Measurements from ENCODE around the gene TBC1D1.
A peak's percentile ranks its signal among the peaks of the same experiment; 100 is the strongest.

Gene TBC1D1

DNA sequence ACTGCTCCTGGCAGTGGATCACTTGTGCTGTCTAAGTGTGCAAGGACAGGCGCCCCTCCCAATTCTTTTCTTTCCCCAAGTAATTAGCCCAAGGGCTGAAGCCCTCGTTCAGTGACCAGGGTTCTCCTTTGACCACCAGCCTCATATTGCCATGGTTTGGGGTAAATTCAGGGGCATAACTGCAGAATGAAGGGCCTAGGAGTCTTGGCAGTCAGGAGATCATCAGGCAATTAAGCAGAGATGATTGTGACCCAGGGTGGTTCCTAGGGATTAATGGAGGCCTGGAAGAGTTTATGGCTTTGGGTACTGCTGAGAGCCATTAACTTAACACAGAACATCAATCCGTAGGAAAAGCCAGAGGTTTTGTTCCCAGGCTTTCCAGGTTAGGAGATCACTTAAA is 240.0 kb downstream of the TBC1D1 start:
- DNase-seq = no peak

DNA sequence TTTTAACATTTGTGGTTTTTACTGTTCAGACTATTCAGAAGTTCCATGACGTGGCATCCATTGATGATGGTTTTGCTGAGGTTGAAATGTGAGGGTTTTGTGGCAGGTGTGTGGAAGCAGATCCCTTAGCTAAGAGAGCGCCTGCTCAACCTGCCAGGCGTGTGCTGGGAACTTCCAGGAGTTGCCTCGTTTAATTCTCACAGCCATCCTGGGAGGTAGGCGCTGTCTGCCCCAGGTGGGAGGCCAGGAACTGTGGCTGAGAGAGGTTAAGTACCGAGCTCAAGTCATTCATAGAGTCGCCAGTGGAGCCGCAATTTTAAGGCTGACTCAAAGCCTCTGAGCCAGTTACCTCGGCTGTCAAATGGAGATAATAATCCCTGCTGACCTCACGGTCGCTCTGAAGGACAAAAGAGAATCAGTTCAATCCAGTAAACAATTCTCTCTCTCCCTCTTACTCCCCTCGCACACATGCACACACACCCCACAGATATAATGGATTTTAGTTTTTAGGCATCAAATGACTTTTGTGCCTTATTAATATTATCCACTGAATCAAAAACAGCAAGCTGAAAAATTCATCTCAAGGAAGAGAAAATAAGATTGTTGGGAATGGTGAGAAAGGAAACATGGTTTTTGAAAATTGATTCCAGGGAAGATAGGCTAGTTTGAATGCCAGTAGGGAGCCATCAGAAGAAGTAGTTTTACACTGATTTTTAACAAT is 240.6 kb downstream of the TBC1D1 start:
- no peak for DNase-seq

GRCh38 chr4:38132107-38132673 is 241.3 kb downstream of the TBC1D1 start:
- peak; percentile 85 to 92 for DNase-seq

DNA sequence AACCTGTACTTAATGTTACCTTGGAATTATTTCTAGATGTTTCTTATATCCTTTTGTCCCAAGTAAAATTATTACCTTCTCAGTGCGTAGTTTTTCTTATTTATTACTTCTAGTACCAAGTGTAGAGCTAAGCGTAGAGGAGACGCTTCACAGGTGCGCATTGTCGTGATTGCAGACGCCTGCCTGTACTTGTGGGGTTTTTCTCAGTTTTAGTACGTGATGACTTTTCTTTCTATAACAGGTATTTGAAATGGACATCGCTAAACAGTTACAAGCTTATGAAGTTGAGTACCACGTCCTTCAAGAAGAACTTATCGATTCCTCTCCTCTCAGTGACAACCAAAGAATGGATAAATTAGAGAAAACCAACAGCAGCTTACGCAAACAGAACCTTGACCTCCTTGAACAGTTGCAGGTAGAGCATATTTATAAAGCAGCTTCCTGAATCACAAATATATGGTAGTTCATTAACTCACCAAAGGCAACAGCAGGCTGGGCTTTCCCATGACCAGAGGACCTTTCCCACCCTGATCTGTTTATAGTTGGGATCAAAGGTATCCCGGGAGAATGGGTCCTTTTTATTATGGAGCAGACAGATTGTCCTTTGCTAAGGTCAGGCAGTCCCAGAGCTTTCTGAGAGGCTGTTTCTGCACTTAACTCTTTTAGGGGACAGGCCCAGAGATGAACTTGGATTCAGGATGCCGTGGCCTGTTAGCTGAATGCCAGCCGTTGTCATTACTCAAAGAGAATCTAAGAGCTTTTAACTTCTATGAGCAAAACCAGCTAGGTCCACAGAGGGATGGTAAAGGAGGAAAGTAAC is 242.2 kb downstream of the TBC1D1 start:
- DNase-seq = no peak

- no peak for DNase-seq
Measured at GRCh38 chr4:38133711-38134480, 243.0 kb downstream of the TBC1D1 start.

DNA sequence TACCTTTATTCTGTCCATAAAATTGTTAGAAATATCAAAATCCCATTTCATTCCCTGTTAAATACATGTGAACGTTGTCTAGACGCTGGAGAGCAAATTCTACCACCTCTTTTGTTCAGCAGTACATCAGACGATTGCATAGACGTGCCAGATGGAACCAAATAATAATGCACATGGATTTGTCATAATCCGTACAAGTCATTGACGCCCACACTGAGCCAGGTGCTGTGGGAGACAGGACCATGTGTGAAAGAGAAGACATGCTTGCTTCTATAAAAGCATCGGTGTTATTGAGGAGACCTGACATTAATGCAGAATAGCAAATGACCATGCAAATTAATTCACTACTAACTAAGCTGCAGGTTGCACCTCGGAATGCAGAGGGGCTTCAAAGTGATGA is 244.3 kb downstream of the TBC1D1 start:
- no peak for DNase-seq

DNA sequence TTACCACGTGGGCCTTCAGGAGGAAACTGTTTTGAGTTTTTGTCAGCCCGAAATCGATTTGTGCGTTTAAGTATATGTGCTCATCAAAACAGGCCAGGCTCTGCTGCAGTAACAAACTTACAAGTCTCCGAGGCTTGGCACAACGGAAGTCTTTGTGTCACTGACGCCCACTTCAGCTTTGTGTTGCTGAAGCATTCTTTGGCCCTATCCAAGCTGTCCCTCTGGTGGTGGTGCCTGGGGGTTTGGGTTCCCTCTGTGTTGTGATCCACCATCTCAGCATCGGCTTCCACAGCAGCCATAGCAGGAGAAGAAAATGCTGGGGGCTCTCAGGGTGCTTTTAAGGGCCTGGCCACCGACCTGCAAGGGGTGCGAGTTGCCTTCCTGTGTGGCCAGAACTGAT is 245.7 kb downstream of the TBC1D1 start:
- no peak for DNase-seq

DNA sequence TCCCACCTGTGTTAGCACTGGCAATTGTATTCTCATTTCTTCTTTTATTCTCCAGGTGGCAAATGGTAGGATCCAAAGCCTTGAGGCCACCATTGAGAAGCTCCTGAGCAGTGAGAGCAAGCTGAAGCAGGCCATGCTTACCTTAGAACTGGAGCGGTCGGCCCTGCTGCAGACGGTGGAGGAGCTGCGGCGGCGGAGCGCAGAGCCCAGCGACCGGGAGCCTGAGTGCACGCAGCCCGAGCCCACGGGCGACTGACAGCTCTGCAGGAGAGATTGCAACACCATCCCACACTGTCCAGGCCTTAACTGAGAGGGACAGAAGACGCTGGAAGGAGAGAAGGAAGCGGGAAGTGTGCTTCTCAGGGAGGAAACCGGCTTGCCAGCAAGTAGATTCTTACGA is 246.2 kb downstream of the TBC1D1 start:
- no peak for DNase-seq

- DNase-seq = no peak
Measured at GRCh38 chr4:38138363-38138762, 247.5 kb downstream of the TBC1D1 start.

- no peak for DNase-seq
Measured at GRCh38 chr4:38139187-38139586, 248.3 kb downstream of the TBC1D1 start.

GRCh38 chr4:38140643-38141203 is 249.8 kb downstream of the TBC1D1 start:
- no peak for DNase-seq

GRCh38 chr4:38141808-38142500 is 251.1 kb downstream of the TBC1D1 start:
- DNase-seq = no peak

GRCh38 chr4:38144031-38144430 is 253.1 kb downstream of the TBC1D1 start:
- DNase-seq = no peak

GRCh38 chr4:38145033-38145678 is 254.3 kb downstream of the TBC1D1 start:
- DNase-seq = no peak

DNA sequence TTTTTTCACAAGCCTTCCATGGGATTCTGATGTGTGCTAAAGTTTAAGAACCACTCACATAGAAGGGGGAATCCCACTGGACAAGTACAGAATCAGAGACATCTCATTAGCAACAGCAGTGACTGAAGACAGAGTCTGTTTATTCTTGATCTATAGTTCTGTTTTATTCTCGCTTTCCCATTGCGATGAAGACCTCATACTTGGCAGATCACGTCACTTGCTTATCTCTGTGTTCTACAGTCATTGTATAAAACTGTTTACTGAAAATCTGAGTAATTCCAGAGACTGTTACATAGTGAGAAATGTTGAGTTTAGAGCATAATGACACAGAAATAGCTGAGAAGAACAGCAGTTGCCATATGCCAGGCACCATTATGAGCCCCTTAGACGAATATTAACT is 254.9 kb downstream of the TBC1D1 start:
- no peak for DNase-seq

GRCh38 chr4:38146383-38146782 is 255.5 kb downstream of the TBC1D1 start:
- DNase-seq = no peak

GRCh38 chr4:38149472-38149996 is 258.6 kb downstream of the TBC1D1 start:
- no peak for DNase-seq

GRCh38 chr4:38149997-38150671 is 259.2 kb downstream of the TBC1D1 start:
- no peak for DNase-seq

- no peak for DNase-seq
Measured at GRCh38 chr4:38150766-38151165, 259.9 kb downstream of the TBC1D1 start.

- no peak for DNase-seq
Measured at GRCh38 chr4:38151873-38152272, 261.0 kb downstream of the TBC1D1 start.

DNA sequence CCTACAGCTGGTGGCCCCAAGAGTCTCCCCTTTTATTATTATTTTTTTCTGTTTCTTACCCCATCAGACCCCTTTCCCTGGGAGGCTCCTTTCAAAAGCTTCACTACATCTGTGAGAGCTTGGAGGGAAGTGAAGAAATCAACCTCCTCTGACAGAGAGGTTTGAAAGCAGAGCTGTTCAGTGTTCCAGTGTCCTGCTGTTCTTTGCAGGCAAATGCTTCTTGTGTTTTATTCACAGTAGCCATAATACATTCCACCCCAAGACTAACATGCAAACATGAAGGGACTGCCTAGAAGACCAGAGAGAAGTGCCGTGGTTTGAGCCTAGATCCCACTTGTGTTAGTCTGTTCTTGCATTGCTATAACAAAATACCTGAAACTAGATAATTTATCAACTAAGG is 261.4 kb downstream of the TBC1D1 start:
- no peak for DNase-seq

Data from inflammatory macrophage (primary cell).